HepG2 (cell line): ENCODE results near the gene IRAK4. TPM values are rescaled to one million over a fixed set of nuclear protein-coding genes. Genes with fewer than 3 reads are reported as not detected.

ENCODE experiments used
- DBP ChIP-seq: sonication (generic); formaldehyde crosslinking; IDR thresholded peaks from 2 replicates; pipeline ENCODE4 v1.4.0; 2020; ENCODE audit warnings: missing genetic modification reagents; ENCODE audit errors: not compliant biosample characterization
- ELF3 ChIP-seq: IDR thresholded peaks from 2 replicates; pipeline ENCODE4 v1.6.1; 2016; ENCODE audit warnings: missing genetic modification reagents, missing compliant biosample characterization
- ISL2 ChIP-seq: sonication (generic); formaldehyde crosslinking; IDR thresholded peaks from 2 replicates; pipeline ENCODE4 v1.5.0; 2020; ENCODE audit warnings: missing genetic modification reagents
- NFE2L1 ChIP-seq: sonication (generic); formaldehyde crosslinking; IDR thresholded peaks from 2 replicates; pipeline ENCODE4 v1.4.0; 2020; ENCODE audit warnings: missing genetic modification reagents, mild to moderate bottlenecking, borderline replicate concordance
- NONO ChIP-seq, 2 experiments: fragments of 450-650 bp in 1 of 2; sonication (generic) in 1 of 2; formaldehyde crosslinking in 1 of 2; IDR thresholded peaks in 1 of 2; conservative IDR thresholded peaks in 1 of 2; 2 replicates each; pipeline versions ENCODE4 v1.6.1 to v1.8.0; 2017 to 2022; ENCODE audit warnings: mild to moderate bottlenecking in 1 of 2, missing genetic modification reagents in 1 of 2, moderate library complexity in 1 of 2
- PBX2 ChIP-seq: IDR thresholded peaks from 2 replicates; pipeline ENCODE4 v1.6.1; 2016; ENCODE audit warnings: control low read depth
- POGZ ChIP-seq: sonication (generic); formaldehyde crosslinking; IDR thresholded peaks from 2 replicates; pipeline ENCODE4 v1.4.0; 2020; ENCODE audit warnings: mild to moderate bottlenecking, missing genetic modification reagents
- REXO4 ChIP-seq: sonication (generic); formaldehyde crosslinking; IDR thresholded peaks from 2 replicates; pipeline ENCODE4 v1.8.0; 2022; ENCODE audit warnings: missing genetic modification reagents, mild to moderate bottlenecking, borderline replicate concordance
- THAP8 ChIP-seq: sonication (generic); formaldehyde crosslinking; IDR thresholded peaks from 2 replicates; pipeline ENCODE4 v1.5.1; 2020; ENCODE audit warnings: missing genetic modification reagents, mild to moderate bottlenecking, borderline replicate concordance
- ZBTB26 ChIP-seq: IDR thresholded peaks from 2 replicates; pipeline ENCODE4 v1.6.1; 2016; ENCODE audit warnings: missing compliant biosample characterization, missing genetic modification reagents, borderline replicate concordance
- ZBTB7B ChIP-seq: sonication (generic); formaldehyde crosslinking; IDR thresholded peaks from 2 replicates; pipeline ENCODE4 v1.4.0; 2020; ENCODE audit warnings: missing genetic modification reagents
- ZFAT ChIP-seq: sonication (generic); formaldehyde crosslinking; conservative IDR thresholded peaks from 2 replicates; pipeline ENCODE4 v1.8.1; 2023; ENCODE audit warnings: missing genetic modification reagents, inconsistent platforms
- ZKSCAN5 ChIP-seq: sonication (generic); formaldehyde crosslinking; IDR thresholded peaks from 2 replicates; pipeline ENCODE4 v1.5.1; 2020; ENCODE audit warnings: mild to moderate bottlenecking, missing genetic modification reagents
- ZNF20 ChIP-seq: sonication (generic); formaldehyde crosslinking; IDR thresholded peaks from 2 replicates; pipeline ENCODE4 v1.4.0; 2020; ENCODE audit warnings: mild to moderate bottlenecking, moderate library complexity, missing genetic modification reagents
- ZNF274 ChIP-seq: sonication (generic); formaldehyde crosslinking; IDR thresholded peaks from 2 replicates; pipeline ENCODE4 v1.5.1; 2020; ENCODE audit warnings: mild to moderate bottlenecking, missing genetic modification reagents
- ZNF446 ChIP-seq: sonication (generic); formaldehyde crosslinking; IDR thresholded peaks from 2 replicates; pipeline ENCODE4 v1.5.0; 2020; ENCODE audit warnings: mild to moderate bottlenecking, missing genetic modification reagents
- ZNF646 ChIP-seq: sonication (generic); formaldehyde crosslinking; IDR thresholded peaks from 2 replicates; pipeline ENCODE4 v1.9.0; 2021; ENCODE audit warnings: mild to moderate bottlenecking, missing genetic modification reagents
- polyA plus RNA-seq, 8 experiments: library from polyadenylated mRNA; depleted of rRNA in 3 of 8; stranded (reverse) in 7 of 8; unstranded in 1 of 8; fragments of >200 nt; fragmentation: Illumina TruSeq in 4 of 8; extraction: Trizol in 4 of 8; gene quantifications; 2 replicates each; pipeline versions ENCODE4 v1.2.1 to v1.2.3, GENCODE V29; 2011 to 2016; ENCODE audit warnings: low read depth in 4 of 8, missing spikeins in 1 of 8, mixed read lengths in 1 of 8; ENCODE audit not compliant: insufficient read depth in 1 of 8
- total RNA-seq, 5 experiments: library from RNA; depleted of rRNA; stranded (reverse); fragments of >200 nt; fragmentation: Illumina TruSeq; extraction: Trizol; gene quantifications; 2 replicates each; pipeline ENCODE4 v1.2.3, GENCODE V29; 2016; ENCODE audit warnings: low read depth in 1 of 5

IRAK4 gene
- total and polyA plus RNA-seq, 2 of the 13 experiments (the other 11 are each of a cell fraction or from before 2014, with no cell fraction given): 6.6 to 7.1 TPM

DNA sequence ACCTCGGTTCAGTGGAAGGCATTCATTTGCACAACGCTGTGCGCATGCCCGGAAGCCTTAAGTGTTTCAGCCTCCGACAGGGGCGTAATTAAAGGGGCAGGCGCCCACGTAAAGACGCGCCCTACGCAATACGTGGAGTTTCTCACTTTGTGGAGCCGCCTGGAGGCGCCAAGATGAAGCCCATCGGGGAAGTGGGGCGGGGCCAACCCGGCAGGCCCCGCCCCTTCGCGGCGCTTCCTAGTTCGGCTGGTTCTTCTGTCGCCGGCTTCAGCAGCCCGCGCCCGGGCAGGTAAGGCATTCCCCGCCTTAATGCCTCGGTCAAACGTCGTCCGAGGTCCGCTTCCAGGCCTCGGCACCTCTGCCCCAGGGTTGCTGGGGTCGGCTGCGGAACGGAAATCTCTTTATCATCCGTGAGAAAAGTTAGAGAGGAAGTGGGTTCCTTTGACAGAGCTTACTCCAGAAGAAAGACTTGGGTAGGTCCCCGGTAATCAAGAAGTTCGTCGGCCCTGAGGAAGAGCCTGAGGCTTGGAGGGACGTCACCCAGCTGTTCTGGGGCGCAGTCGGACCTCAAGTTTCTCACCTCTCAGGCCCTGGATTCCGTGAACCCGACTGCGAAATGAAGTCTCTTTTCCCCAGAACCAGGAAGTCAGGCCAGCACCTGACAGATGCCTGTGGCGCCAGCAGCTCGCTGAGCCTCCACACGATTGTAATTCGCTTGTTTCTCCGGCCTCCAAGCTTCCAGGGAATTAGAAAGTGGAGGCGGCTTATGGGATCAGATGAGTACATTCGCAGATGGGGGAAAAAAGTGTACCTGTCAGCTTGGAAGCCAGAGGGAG lies at the start of gene IRAK4, which contains the start of gene PUS7L (continued):
- TF ChIP-seq ZNF646 (CRISPR knock-in tag) (no peak), ZNF446 (CRISPR knock-in tag) (no peak), NFE2L1 (CRISPR knock-in tag) (no peak), REXO4 (CRISPR knock-in tag) (no peak), ZNF20 (CRISPR knock-in tag) (0 out of 2 replicates have a peak, but pooled peaks have one; percentile 52), ZNF274 (CRISPR knock-in tag) (no peak), THAP8 (no peak), ISL2 (CRISPR knock-in tag) (peak; percentile 24; the same call in 1 of the 2 replicates), ZBTB26 (no peak), ZFAT (CRISPR knock-in tag) (peak; percentile 60; the same call in 1 of the 2 replicates), POGZ (peak; percentile 91), DBP (CRISPR knock-in tag) (no peak), ZBTB7B (CRISPR knock-in tag) (no peak), NONO (IDR thresholded peaks at IDR 0.05) (no peak), NONO (CRISPR knock-in tag; conservative IDR thresholded peaks at IDR 0.05) (no peak), ELF3 (CRISPR knock-in tag) (peak; percentile 54), PBX2 (CRISPR knock-in tag) (no peak), ZKSCAN5 (no peak)
